Measurements from ENCODE around the gene CCDC191. TPM values are rescaled to one million over a fixed set of nuclear protein-coding genes. Genes with fewer than 3 reads are reported as not detected.

Gene CCDC191
- polyA plus RNA-seq, 1 donor (not counting 4 experiments of a cell fraction or from before 2014, with no cell fraction given), result 3.6 TPM

DNA sequence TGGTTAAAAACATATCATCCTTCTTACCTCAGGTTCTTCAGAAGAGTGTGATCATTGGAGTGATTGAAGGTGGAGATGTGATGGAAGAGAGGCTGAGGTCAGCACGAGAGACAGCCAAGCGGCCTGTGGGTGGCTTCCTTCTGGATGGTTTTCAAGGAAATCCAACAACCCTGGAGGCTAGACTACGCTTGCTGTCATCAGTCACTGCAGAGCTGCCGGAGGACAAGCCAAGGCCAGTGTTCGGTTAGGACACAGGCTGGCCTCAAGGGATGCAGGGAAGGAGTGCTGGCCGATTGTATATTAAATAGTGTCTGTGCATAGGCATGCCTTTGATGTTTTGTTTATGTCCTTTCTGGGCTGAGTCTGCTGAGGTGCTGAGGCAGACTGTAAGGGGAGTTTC, 20.4 kb upstream of the CCDC191 start:
- peaks cover 24 to 25% of the 10 kb centered on the region in 2 experiments for H3K36me3 ChIP-seq (ENCODE audit: control insufficient read depth in 2 of 2, extremely low read depth in 1 of 2, insufficient read depth in 2 of 2, low read length in 2 of 2)
- no peaks in the 10 kb centered on the region for H4K20me1 ChIP-seq (ENCODE audit: control insufficient read depth, extremely low read depth, insufficient read depth, low read length)
- TF ChIP-seq CTCF (optimal IDR thresholded peaks at IDR 0.05 in 1 of 3, IDR thresholded peaks at IDR 0.05 in 1 of 3, conservative IDR thresholded peaks at IDR 0.05 in 1 of 3; ENCODE audit: extremely low read depth in 1 of 3, insufficient read depth in 2 of 3, low read length in 3 of 3), result no peak
- H3K79me2 ChIP-seq (ENCODE audit: control insufficient read depth, insufficient read depth, low read length), result no peaks in the 10 kb centered on the region
- dilution Hi-C loops (cut with MboI; ENCODE audit: extremely low pct_ligation_motif_present, low sequenced_read_pairs), result no loop called here
- H3K4me2 ChIP-seq (ENCODE audit: control insufficient read depth, extremely low read depth, insufficient read depth, low read depth, low read length), result no peak overlapping the region
- no peaks in the 10 kb centered on the region for H3K9me1 ChIP-seq (ENCODE audit: control insufficient read depth, extremely low read depth, insufficient read depth, low read length)
- H3K9ac ChIP-seq (ENCODE audit: control insufficient read depth, extremely low read depth, insufficient read depth, low read length), result no peak overlapping the region
- H3K27ac ChIP-seq (ENCODE audit: control insufficient read depth, insufficient read depth, low read length), result no peak overlapping the region
- H3K4me1 ChIP-seq (ENCODE audit: control insufficient read depth, extremely low read depth, insufficient read depth, low read length), result no peaks in the 10 kb centered on the region
- H3K9me3 ChIP-seq (ENCODE audit: control insufficient read depth, low read depth, low read length), result no peaks in the 10 kb centered on the region
- no peak overlapping the region for H2AFZ ChIP-seq (ENCODE audit: control insufficient read depth, low read length)
- H3K27me3 ChIP-seq (ENCODE audit: control insufficient read depth, extremely low read depth, insufficient read depth, low read length), result no peaks in the 10 kb centered on the region
- FAIRE-seq (no peak), DNase-seq (ENCODE audit: low read depth, low spot score) (no peak)
- H3K4me3 ChIP-seq (ENCODE audit: control insufficient read depth in 2 of 3, extremely low read depth in 1 of 3, insufficient read depth in 2 of 3, low read depth in 1 of 3, low read length in 3 of 3), result no peak overlapping the region

DNA sequence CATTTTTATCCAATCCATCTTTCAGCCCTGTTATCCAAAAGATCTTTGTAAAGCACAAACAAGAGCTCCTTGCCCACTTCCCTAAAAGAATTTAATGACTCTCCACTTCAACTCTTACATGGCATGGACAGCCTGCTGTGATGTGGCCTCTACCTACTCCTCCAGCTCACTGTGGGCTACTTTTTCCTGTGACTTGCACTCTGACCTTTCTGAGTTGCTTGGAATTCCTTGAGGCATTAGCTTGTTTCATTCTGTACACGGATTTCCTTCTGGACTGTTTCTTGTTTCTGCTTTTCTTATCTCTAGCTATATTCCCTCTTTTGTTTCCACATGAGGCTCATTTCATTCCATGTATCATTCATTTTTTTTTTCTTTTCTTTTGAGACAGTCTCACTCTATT, 15.5 kb upstream of the CCDC191 start:
- FAIRE-seq, result no peak
- Histone ChIP-seq H3K36me3 (ENCODE audit: control insufficient read depth in 2 of 2, extremely low read depth in 1 of 2, insufficient read depth in 2 of 2, low read length in 2 of 2) (peaks cover 24 to 37% of the 10 kb centered on the region in 2 experiments), H3K9me3 (ENCODE audit: control insufficient read depth, low read depth, low read length) (no peaks in the 10 kb centered on the region), H2AFZ (ENCODE audit: control insufficient read depth, low read length) (no peak overlapping the region), H3K9me1 (ENCODE audit: control insufficient read depth, extremely low read depth, insufficient read depth, low read length) (no peaks in the 10 kb centered on the region), H3K4me2 (ENCODE audit: control insufficient read depth, extremely low read depth, insufficient read depth, low read depth, low read length) (no peak overlapping the region), H3K27me3 (ENCODE audit: control insufficient read depth, extremely low read depth, insufficient read depth, low read length) (no peaks in the 10 kb centered on the region), H3K79me2 (ENCODE audit: control insufficient read depth, insufficient read depth, low read length) (peaks cover 11% of the 10 kb centered on the region), H3K4me3 (ENCODE audit: control insufficient read depth in 2 of 3, extremely low read depth in 1 of 3, insufficient read depth in 2 of 3, low read depth in 1 of 3, low read length in 3 of 3) (no peak overlapping the region), H4K20me1 (ENCODE audit: control insufficient read depth, extremely low read depth, insufficient read depth, low read length) (no peaks in the 10 kb centered on the region), H3K27ac (ENCODE audit: control insufficient read depth, insufficient read depth, low read length) (no peak overlapping the region), H3K4me1 (ENCODE audit: control insufficient read depth, extremely low read depth, insufficient read depth, low read length) (no peaks in the 10 kb centered on the region), H3K9ac (ENCODE audit: control insufficient read depth, extremely low read depth, insufficient read depth, low read length) (no peak overlapping the region)
- no peak for DNase-seq (ENCODE audit: low read depth, low spot score)
- dilution Hi-C loops (cut with MboI; ENCODE audit: extremely low pct_ligation_motif_present, low sequenced_read_pairs), result no loop called here
- TF ChIP-seq CTCF (optimal IDR thresholded peaks at IDR 0.05 in 1 of 3, IDR thresholded peaks at IDR 0.05 in 1 of 3, conservative IDR thresholded peaks at IDR 0.05 in 1 of 3; ENCODE audit: extremely low read depth in 1 of 3, insufficient read depth in 2 of 3, low read length in 3 of 3) (no peak), EZH2 (IDR thresholded peaks at IDR 0.05; ENCODE audit: low read length) (no peak)

Measured in keratinocyte (primary cell).